ENCODE measurements around the gene FRMD8.
"Not testable (repeated sequence)": the region's sequence is repeated elsewhere in the genome, so short reads cannot be mapped to it uniquely, and the experiment has no call there.

The FRMD8 gene

GRCh38 chr11:65395961-65396530 is 9.6 kb downstream of the FRMD8 start:
- DNase-seq = no peak

GRCh38 chr11:65396769-65397745 is 10.6 kb downstream of the FRMD8 start:
- DNase-seq = no peak

GRCh38 chr11:65398362-65398910 is 12.0 kb downstream of the FRMD8 start:
- DNase-seq = no peak

GRCh38 chr11:65399249-65399648 is 12.8 kb downstream of the FRMD8 start:
- DNase-seq = no peak

- DNase-seq = no peak
These were observed 13.4 kb downstream of the FRMD8 start for GRCh38 chr11:65399845-65400244.

- DNase-seq = no peak
These were observed 14.1 kb downstream of the FRMD8 start for GRCh38 chr11:65400307-65401072.

- DNase-seq = no peak
These were observed 14.8 kb downstream of the FRMD8 start for GRCh38 chr11:65401073-65401802.

- no peak for DNase-seq
These were observed 15.4 kb downstream of the FRMD8 start for GRCh38 chr11:65401803-65402248.

- no peak for DNase-seq
These were observed 16.4 kb downstream of the FRMD8 start for GRCh38 chr11:65402790-65403189.

- no peak for DNase-seq
These were observed 17.2 kb downstream of the FRMD8 start for GRCh38 chr11:65403607-65404121.

GRCh38 chr11:65404210-65404609 is 17.8 kb downstream of the FRMD8 start:
- DNase-seq = no peak

- DNase-seq = no peak
These were observed 18.4 kb downstream of the FRMD8 start for GRCh38 chr11:65404638-65405339.

- DNase-seq = no peak
These were observed 24.7 kb downstream of the FRMD8 start for GRCh38 chr11:65410936-65411680.

- DNase-seq = no peak
These were observed 25.2 kb downstream of the FRMD8 start for GRCh38 chr11:65411681-65412070.

GRCh38 chr11:65412271-65413076 is 26.0 kb downstream of the FRMD8 start:
- DNase-seq = no peak

GRCh38 chr11:65413077-65413664 is 26.7 kb downstream of the FRMD8 start:
- DNase-seq = not testable (repeated sequence)

GRCh38 chr11:65414776-65415498 is 28.5 kb downstream of the FRMD8 start:
- DNase-seq = no peak

GRCh38 chr11:65415499-65416340 is 29.3 kb downstream of the FRMD8 start:
- DNase-seq = no peak
